Mesothelial cell of epicardium (in vitro differentiated cells): Measurements from ENCODE around the gene RHBDF1. TPM values are rescaled to one million over a fixed set of nuclear protein-coding genes. Genes with fewer than 3 reads are reported as not detected.

Experiments
- DNase-seq, 2 experiments: peaks; one replicate each; pipeline ENCODE4 v3.0.0; 2021; ENCODE audit warnings: low spot score in 2 of 2; ENCODE audit not compliant: unreplicated experiment in 2 of 2
- H3K27ac Mint-ChIP-seq: 2 replicates; pipeline ENCODE4 v1.8.0; 2021; ENCODE audit warnings: mixed read lengths
- H3K27me3 Mint-ChIP-seq: 2 replicates; pipeline ENCODE4 v1.8.0; 2021; ENCODE audit warnings: low read depth, mixed read lengths
- H3K36me3 Mint-ChIP-seq: 2 replicates; pipeline ENCODE4 v1.8.0; 2021; ENCODE audit warnings: mixed read lengths
- H3K4me1 Mint-ChIP-seq: 2 replicates; pipeline ENCODE4 v1.8.0; 2021; ENCODE audit warnings: mixed read lengths
- H3K4me3 Mint-ChIP-seq: 2 replicates; pipeline ENCODE4 v1.8.0; 2021; ENCODE audit warnings: mild to moderate bottlenecking, moderate library complexity, mixed read lengths
- H3K9me3 Mint-ChIP-seq: 2 replicates; pipeline ENCODE4 v1.8.0; 2021; ENCODE audit warnings: mixed read lengths
- total RNA-seq: library from RNA; stranded (reverse); gene quantifications from 3 replicates; pipeline ENCODE4 v1.2.1, GENCODE V29; 2021
- TF ChIP-seq, protein P1 (sequence below): fragments of 200-600 bp; sonication (generic); IDR thresholded peaks from one replicate; pipeline ENCODE4 v1.5.0; 2021; ENCODE audit warnings: antibody characterized with exemption; ENCODE audit not compliant: unreplicated experiment

Gene RHBDF1
- total RNA-seq, 1 donor from 2014 or later, result 81.2 TPM

GRCh38 chr16:91484-91883 is 19.1 kb upstream of the RHBDF1 start:
- Mint-ChIP-seq H3K27ac (no peak overlapping the region), H3K9me3 (no peaks in the 10 kb centered on the region), H3K4me3 (no peak overlapping the region), H3K4me1 (no peaks in the 10 kb centered on the region), H3K27me3 (no peaks in the 10 kb centered on the region), H3K36me3 (peaks cover 14% of the 10 kb centered on the region)
- DNase-seq, result no peak
- TF ChIP-seq, protein P1, sequence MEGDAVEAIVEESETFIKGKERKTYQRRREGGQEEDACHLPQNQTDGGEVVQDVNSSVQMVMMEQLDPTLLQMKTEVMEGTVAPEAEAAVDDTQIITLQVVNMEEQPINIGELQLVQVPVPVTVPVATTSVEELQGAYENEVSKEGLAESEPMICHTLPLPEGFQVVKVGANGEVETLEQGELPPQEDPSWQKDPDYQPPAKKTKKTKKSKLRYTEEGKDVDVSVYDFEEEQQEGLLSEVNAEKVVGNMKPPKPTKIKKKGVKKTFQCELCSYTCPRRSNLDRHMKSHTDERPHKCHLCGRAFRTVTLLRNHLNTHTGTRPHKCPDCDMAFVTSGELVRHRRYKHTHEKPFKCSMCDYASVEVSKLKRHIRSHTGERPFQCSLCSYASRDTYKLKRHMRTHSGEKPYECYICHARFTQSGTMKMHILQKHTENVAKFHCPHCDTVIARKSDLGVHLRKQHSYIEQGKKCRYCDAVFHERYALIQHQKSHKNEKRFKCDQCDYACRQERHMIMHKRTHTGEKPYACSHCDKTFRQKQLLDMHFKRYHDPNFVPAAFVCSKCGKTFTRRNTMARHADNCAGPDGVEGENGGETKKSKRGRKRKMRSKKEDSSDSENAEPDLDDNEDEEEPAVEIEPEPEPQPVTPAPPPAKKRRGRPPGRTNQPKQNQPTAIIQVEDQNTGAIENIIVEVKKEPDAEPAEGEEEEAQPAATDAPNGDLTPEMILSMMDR, result no peak

- no peak for DNase-seq
- H3K27ac Mint-ChIP-seq, result no peak overlapping the region
- TF ChIP-seq, protein P1, result no peak
Measured at GRCh38 chr16:89391-90302, 17.2 kb upstream of the RHBDF1 start.

DNA sequence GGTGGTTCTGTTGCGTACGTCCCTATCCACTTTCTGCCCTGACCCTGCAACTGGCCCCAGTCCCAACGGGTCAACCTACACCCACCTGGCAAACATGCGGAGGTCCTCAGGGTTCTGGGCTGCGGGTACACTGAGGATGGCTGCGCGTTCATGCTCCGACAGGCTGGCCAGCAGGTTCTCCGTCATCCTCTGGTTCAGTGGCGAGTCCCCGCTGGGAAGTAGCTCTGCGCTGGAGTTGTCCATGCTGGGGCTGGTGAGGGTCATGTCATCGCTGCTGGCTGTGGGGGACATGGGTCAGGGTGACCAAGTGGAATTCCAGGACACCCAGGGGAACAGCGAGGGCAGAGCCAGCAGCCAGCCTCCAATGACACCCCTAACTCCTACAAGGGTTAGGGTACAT is 16.2 kb upstream of the RHBDF1 start:
- peaks cover 19% of the 10 kb centered on the region for H3K36me3 Mint-ChIP-seq
- no peaks in the 10 kb centered on the region for H3K4me1 Mint-ChIP-seq
- TF ChIP-seq, protein P1, result no peak
- H3K9me3 Mint-ChIP-seq, result no peaks in the 10 kb centered on the region
- H3K27ac Mint-ChIP-seq, result no peak overlapping the region
- no peak for DNase-seq
- H3K27me3 Mint-ChIP-seq, result no peaks in the 10 kb centered on the region
- no peak overlapping the region for H3K4me3 Mint-ChIP-seq

More at GRCh38 chr16:89391-90302, 17.2 kb upstream of the RHBDF1 start:
- Mint-ChIP-seq H3K27me3 (no peaks in the 10 kb centered on the region), H3K9me3 (no peaks in the 10 kb centered on the region), H3K4me1 (no peaks in the 10 kb centered on the region), H3K4me3 (no peak overlapping the region), H3K36me3 (peaks cover 15% of the 10 kb centered on the region)

GRCh38 chr16:86483-86952 is 14.1 kb upstream of the RHBDF1 start:
- Mint-ChIP-seq H3K9me3 (no peaks in the 10 kb centered on the region), H3K27ac (no peak overlapping the region), H3K4me1 (no peaks in the 10 kb centered on the region), H3K27me3 (no peaks in the 10 kb centered on the region), H3K36me3 (peaks cover 16% of the 10 kb centered on the region), H3K4me3 (no peak overlapping the region)
- TF ChIP-seq, protein P1, result no peak
- DNase-seq, result no peak

GRCh38 chr16:85865-86264 is 13.4 kb upstream of the RHBDF1 start:
- no peaks in the 10 kb centered on the region for H3K9me3 Mint-ChIP-seq
- TF ChIP-seq, protein P1, result no peak
- DNase-seq, result no peak
- H3K4me1 Mint-ChIP-seq, result no peaks in the 10 kb centered on the region
- peaks cover 16% of the 10 kb centered on the region for H3K36me3 Mint-ChIP-seq
- no peak overlapping the region for H3K4me3 Mint-ChIP-seq
- H3K27ac Mint-ChIP-seq, result no peak overlapping the region
- H3K27me3 Mint-ChIP-seq, result no peaks in the 10 kb centered on the region
